Activated T-helper 9 cell treated with anti-CD3 and anti-CD28 coated beads, Interleukin-2, amount 50 U/mL, for 16 hours (primary cell): Measurements from ENCODE around the gene SAMD5.
"Not testable (repeated sequence)": the region's sequence is repeated elsewhere in the genome, so short reads cannot be mapped to it uniquely, and the experiment has no call there.

ENCODE experiments used
- DNase-seq: peaks from one replicate; pipeline ENCODE4 v3.0.0-alpha.2; 2020; ENCODE audit warnings: low read depth

The SAMD5 gene

GRCh38 chr6:147528511-147529145, 20.1 kb downstream of the SAMD5 start:
- no peak for DNase-seq

GRCh38 chr6:147530132-147531060, 21.9 kb downstream of the SAMD5 start:
- no peak for DNase-seq

- DNase-seq: no peak
These were observed 22.8 kb downstream of the SAMD5 start for GRCh38 chr6:147531321-147531720.

- DNase-seq: no peak
These were observed 25.8 kb downstream of the SAMD5 start for GRCh38 chr6:147534116-147534860.

GRCh38 chr6:147538821-147539220, 30.3 kb downstream of the SAMD5 start:
- DNase-seq: no peak

GRCh38 chr6:147540075-147540474, 31.6 kb downstream of the SAMD5 start:
- no peak for DNase-seq

- DNase-seq: not testable (repeated sequence)
These were observed 33.9 kb downstream of the SAMD5 start for GRCh38 chr6:147542436-147542835.

- DNase-seq: no peak
These were observed 35.9 kb downstream of the SAMD5 start for GRCh38 chr6:147544420-147544819.

GRCh38 chr6:147546501-147547368, 38.2 kb downstream of the SAMD5 start:
- DNase-seq: no peak

GRCh38 chr6:147547369-147547902, 38.9 kb downstream of the SAMD5 start:
- DNase-seq: no peak

GRCh38 chr6:147548921-147549475, 40.5 kb downstream of the SAMD5 start:
- DNase-seq: no peak

GRCh38 chr6:147549531-147549930, 41.0 kb downstream of the SAMD5 start:
- no peak for DNase-seq

GRCh38 chr6:147551976-147552375, 43.5 kb downstream of the SAMD5 start:
- DNase-seq: no peak

- no peak for DNase-seq
These were observed 44.6 kb downstream of the SAMD5 start for GRCh38 chr6:147553099-147553498.

- no peak for DNase-seq
These were observed 45.8 kb downstream of the SAMD5 start for GRCh38 chr6:147554281-147554680.

- DNase-seq: no peak
These were observed 50.5 kb downstream of the SAMD5 start for GRCh38 chr6:147559006-147559405.

GRCh38 chr6:147560670-147561069, 52.2 kb downstream of the SAMD5 start:
- DNase-seq: no peak

GRCh38 chr6:147561726-147562125, 53.2 kb downstream of the SAMD5 start:
- DNase-seq: no peak

GRCh38 chr6:147563472-147563871, 55.0 kb downstream of the SAMD5 start:
- DNase-seq: no peak

GRCh38 chr6:147564556-147564955, 56.1 kb downstream of the SAMD5 start:
- no peak for DNase-seq
